Neuronal stem cell (in vitro differentiated cells): Measurements from ENCODE around the gene CNTROB.

Source experiments
- DNase-seq: peaks from one replicate; pipeline ENCODE4 v3.0.0-alpha.2; 2013; ENCODE audit warnings: low spot score
- H2AFZ ChIP-seq: one replicate; pipeline ENCODE4 v1.6.1; 2013; ENCODE audit warnings: mild to moderate bottlenecking, low read length, inconsistent platforms
- H2AK5ac ChIP-seq: 2 replicates; pipeline ENCODE4 v1.6.1; 2013; ENCODE audit warnings: low read depth, mild to moderate bottlenecking, inconsistent platforms, low read length, moderate library complexity, mixed read lengths
- H2BK120ac ChIP-seq: 2 replicates; pipeline ENCODE4 v1.6.1; 2013; ENCODE audit warnings: low read depth, mild to moderate bottlenecking, inconsistent platforms, low read length, moderate library complexity, mixed read lengths
- H2BK12ac ChIP-seq: one replicate; pipeline ENCODE4 v1.6.1; 2013; ENCODE audit warnings: low read length, inconsistent platforms
- H2BK15ac ChIP-seq: 2 replicates; pipeline ENCODE4 v1.6.1; 2013; ENCODE audit warnings: mild to moderate bottlenecking, low read length, inconsistent platforms, mixed read lengths
- H2BK5ac ChIP-seq: one replicate; pipeline ENCODE4 v1.6.1; 2013; ENCODE audit warnings: inconsistent platforms, mild to moderate bottlenecking, low read length, moderate library complexity
- H3K14ac ChIP-seq: one replicate; pipeline ENCODE4 v1.6.1; 2013; ENCODE audit warnings: low read length, inconsistent platforms
- H3K18ac ChIP-seq: 2 replicates; pipeline ENCODE4 v1.6.1; 2013; ENCODE audit warnings: low read length, inconsistent platforms
- H3K23ac ChIP-seq: 2 replicates; pipeline ENCODE4 v1.6.1; 2013; ENCODE audit warnings: low read depth, mild to moderate bottlenecking, mixed read lengths, low read length, inconsistent platforms; ENCODE audit not compliant: poor library complexity
- H3K27ac ChIP-seq: replicated peaks from 3 replicates; pipeline ENCODE4 v1.5.1; 2013; ENCODE audit warnings: low read length, inconsistent platforms
- H3K27me3 ChIP-seq, 3 experiments: 2 replicates each; pipeline ENCODE4 v1.6.1; 2013; ENCODE audit warnings: low read length in 3 of 3, mild to moderate bottlenecking in 2 of 3, inconsistent platforms in 1 of 3, low read depth in 1 of 3, mixed read lengths in 1 of 3, moderate library complexity in 1 of 3; ENCODE audit not compliant: control insufficient read depth in 3 of 3, insufficient read depth in 3 of 3
- H3K36me3 ChIP-seq, 2 donors: replicated peaks in 1 of 2; 2 replicates each; pipeline ENCODE4 v1.6.1; 2013; ENCODE audit warnings: low read length in 2 of 2; ENCODE audit not compliant: control insufficient read depth in 2 of 2, insufficient read depth in 2 of 2
- H3K4ac ChIP-seq: 2 replicates; pipeline ENCODE4 v1.6.1; 2013; ENCODE audit warnings: inconsistent platforms, mild to moderate bottlenecking, low read length, moderate library complexity
- H3K4me1 ChIP-seq, 2 donors: 1 replicate in 1 of 2; 2 replicates in 1 of 2; pipeline ENCODE4 v1.6.1; 2013; ENCODE audit warnings: low read length in 2 of 2, low read depth in 1 of 2; ENCODE audit not compliant: control insufficient read depth in 2 of 2, insufficient read depth in 1 of 2
- H3K4me2 ChIP-seq: one replicate; pipeline ENCODE4 v1.6.1; 2013; ENCODE audit warnings: mild to moderate bottlenecking, low read length, inconsistent platforms; ENCODE audit not compliant: insufficient read depth, poor library complexity, severe bottlenecking
- H3K4me3 ChIP-seq, 2 donors: 2 replicates each; pipeline ENCODE4 v1.5.1; 2013; ENCODE audit warnings: low read length in 2 of 2, mild to moderate bottlenecking in 2 of 2, inconsistent platforms in 1 of 2, moderate library complexity in 1 of 2
- H3K79me1 ChIP-seq: one replicate; pipeline ENCODE4 v1.6.1; 2013; ENCODE audit warnings: low read depth, mild to moderate bottlenecking, inconsistent platforms, low read length, moderate library complexity
- H3K9ac ChIP-seq: one replicate; pipeline ENCODE4 v1.6.1; 2013; ENCODE audit warnings: mild to moderate bottlenecking, low read depth, low read length, inconsistent platforms; ENCODE audit not compliant: poor library complexity
- H3K9me3 ChIP-seq, 2 donors: replicated peaks in 1 of 2; 2 replicates each; pipeline versions ENCODE3 to v1.6.1; 2013; ENCODE audit warnings: low read length in 2 of 2, mild to moderate bottlenecking in 2 of 2, inconsistent platforms in 1 of 2, low read depth in 1 of 2, mixed read lengths in 1 of 2, moderate library complexity in 1 of 2; ENCODE audit not compliant: control insufficient read depth in 2 of 2, insufficient read depth in 1 of 2
- H4K8ac ChIP-seq: one replicate; pipeline ENCODE4 v1.6.1; 2013; ENCODE audit warnings: low read depth, mild to moderate bottlenecking, inconsistent platforms, low read length, moderate library complexity
- H4K91ac ChIP-seq: one replicate; pipeline ENCODE4 v1.6.1; 2013; ENCODE audit warnings: low read length, low read depth, mild to moderate bottlenecking, inconsistent platforms; ENCODE audit not compliant: poor library complexity
- WGBS, 2 donors: extraction: QIAGEN DNeasy Blood & Tissue Kit; methylation state at CpG; one replicate each; pipeline ENCODE4 v1.1.7; 2013; ENCODE audit warnings: missing lambda C conversion rate in 2 of 2, mixed read lengths in 1 of 2; ENCODE audit not compliant: insufficient read length in 2 of 2, insufficient replicate concordance in 1 of 2; ENCODE audit errors: extremely low coverage in 2 of 2; 5-methylcytosine and 5-hydroxymethylcytosine counted together

CNTROB gene

DNA sequence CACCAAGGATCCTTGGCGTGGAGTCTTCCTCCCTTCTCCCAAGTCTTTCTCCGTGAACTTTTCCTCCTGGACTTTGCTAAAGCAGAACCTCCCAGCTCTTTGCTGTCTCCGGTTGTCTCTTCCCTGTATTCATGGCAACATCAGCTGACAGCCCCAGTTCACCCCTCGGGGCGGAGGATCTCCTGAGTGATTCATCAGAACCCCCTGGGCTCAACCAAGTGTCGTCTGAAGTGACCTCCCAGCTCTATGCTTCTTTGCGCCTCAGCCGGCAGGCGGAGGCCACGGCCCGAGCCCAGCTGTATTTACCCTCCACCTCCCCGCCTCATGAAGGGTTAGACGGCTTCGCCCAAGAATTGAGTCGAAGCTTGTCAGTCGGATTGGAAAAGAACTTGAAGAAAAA is 943 bp downstream of the CNTROB start:
- no peak overlapping the region for H2BK120ac ChIP-seq
- no peak overlapping the region for H2AK5ac ChIP-seq
- no peak overlapping the region for H2BK5ac ChIP-seq
- H3K27ac ChIP-seq, result no peak overlapping the region
- peaks cover 13 to 40% of the 10 kb centered on the region in 2 donors for H3K36me3 ChIP-seq
- no peak for DNase-seq
- no peak overlapping the region for H3K4ac ChIP-seq
- H3K4me3 ChIP-seq, result peak overlapping the region; percentile 90 to 97
- no peak overlapping the region for H3K14ac ChIP-seq
- peak overlapping the region; percentile 92 for H3K4me2 ChIP-seq
- peak overlapping the region; percentile 95 for H2AFZ ChIP-seq
- no CpG with 5 or more reads among the region's 16 CpGs for WGBS, 2 donors
- no peak overlapping the region for H2BK12ac ChIP-seq
- H4K8ac ChIP-seq, result no peak overlapping the region
- no peak overlapping the region for H4K91ac ChIP-seq
- H3K18ac ChIP-seq, result no peak overlapping the region
- H3K27me3 ChIP-seq, result peaks cover 0 to 12% (median 0%) of the 10 kb centered on the region in 3 experiments
- H3K23ac ChIP-seq, result no peak overlapping the region
- no peak overlapping the region for H2BK15ac ChIP-seq
- H3K4me1 ChIP-seq, result peaks cover 13 to 15% of the 10 kb centered on the region in 2 donors
- H3K9ac ChIP-seq, result no peak overlapping the region
- H3K79me1 ChIP-seq, result peaks cover 2% of the 10 kb centered on the region
- H3K9me3 ChIP-seq, result no peaks in the 10 kb centered on the region

DNA sequence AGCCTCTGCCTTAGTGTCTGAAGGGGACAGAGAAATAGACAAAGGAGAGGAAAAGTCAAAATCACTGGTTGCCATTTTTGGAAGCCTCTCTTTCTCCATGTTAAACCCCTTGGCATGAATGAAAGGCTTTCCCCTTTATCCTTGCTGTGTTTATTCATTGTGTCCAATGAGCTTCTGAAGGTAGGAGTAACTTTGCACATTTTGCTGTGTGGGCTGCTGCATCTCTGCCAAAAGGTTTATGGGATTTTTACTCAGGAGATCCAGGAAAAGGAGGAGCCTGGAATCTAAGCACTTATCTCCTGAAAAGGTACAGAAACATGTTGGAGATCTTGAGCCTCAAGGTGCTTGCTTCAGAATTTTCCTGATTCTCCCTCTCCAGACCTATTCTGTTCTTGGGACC is 3.9 kb downstream of the CNTROB start:
- no peak overlapping the region for H2BK120ac ChIP-seq
- H3K4me3 ChIP-seq, result no peak overlapping the region
- H3K4me1 ChIP-seq, result peaks cover 9 to 13% of the 10 kb centered on the region in 2 donors
- H3K27ac ChIP-seq, result no peak overlapping the region
- H3K4me2 ChIP-seq, result no peak overlapping the region
- no peak overlapping the region for H3K14ac ChIP-seq
- H4K8ac ChIP-seq, result no peak overlapping the region
- no peaks in the 10 kb centered on the region for H3K27me3 ChIP-seq
- no peak overlapping the region for H3K23ac ChIP-seq
- no peak overlapping the region for H4K91ac ChIP-seq
- peaks cover 4% of the 10 kb centered on the region for H3K79me1 ChIP-seq
- H2BK15ac ChIP-seq, result no peak overlapping the region
- no peak overlapping the region for H2BK5ac ChIP-seq
- no peak overlapping the region for H2BK12ac ChIP-seq
- peaks cover 29 to 65% of the 10 kb centered on the region in 2 donors for H3K36me3 ChIP-seq
- no peak overlapping the region for H3K4ac ChIP-seq
- no peak overlapping the region for H2AK5ac ChIP-seq
- no peak for DNase-seq
- no peak overlapping the region for H2AFZ ChIP-seq
- H3K9me3 ChIP-seq, result no peaks in the 10 kb centered on the region
- no peak overlapping the region for H3K18ac ChIP-seq
- no peak overlapping the region for H3K9ac ChIP-seq

DNA sequence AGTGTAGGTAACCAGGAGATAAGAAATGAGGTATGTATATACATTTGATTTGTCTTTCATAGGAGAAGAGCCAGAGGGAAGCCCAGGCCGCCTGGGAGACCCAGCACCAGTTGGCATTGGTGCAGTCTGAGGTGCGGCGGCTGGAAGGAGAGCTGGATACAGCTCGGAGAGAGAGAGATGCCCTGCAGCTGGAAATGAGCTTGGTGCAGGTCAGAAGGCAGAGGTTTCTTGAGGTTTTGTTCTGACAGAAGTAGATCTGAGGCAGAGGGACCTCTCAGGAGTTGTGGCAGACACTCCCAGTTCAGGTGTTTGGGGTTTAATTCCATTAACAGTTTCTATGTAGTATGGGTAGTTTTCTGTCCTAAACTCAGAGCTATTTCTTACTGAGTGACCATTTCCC is 8.0 kb downstream of the CNTROB start:
- no peak overlapping the region for H3K14ac ChIP-seq
- H4K91ac ChIP-seq, result no peak overlapping the region
- WGBS, 2 donors, result no CpG with 5 or more reads among the region's 4 CpGs
- H2BK12ac ChIP-seq, result no peak overlapping the region
- peaks cover 44 to 88% of the 10 kb centered on the region in 2 donors for H3K36me3 ChIP-seq
- no peak overlapping the region for H2AFZ ChIP-seq
- peaks cover 2% of the 10 kb centered on the region for H3K79me1 ChIP-seq
- H3K27me3 ChIP-seq, result no peaks in the 10 kb centered on the region
- no peak overlapping the region for H3K4me3 ChIP-seq
- H3K9me3 ChIP-seq, result no peaks in the 10 kb centered on the region
- no peak overlapping the region for H3K4me2 ChIP-seq
- H4K8ac ChIP-seq, result no peak overlapping the region
- H2AK5ac ChIP-seq, result no peak overlapping the region
- no peak overlapping the region for H2BK15ac ChIP-seq
- no peak overlapping the region for H2BK120ac ChIP-seq
- H3K27ac ChIP-seq, result no peak overlapping the region
- no peak for DNase-seq
- H3K9ac ChIP-seq, result no peak overlapping the region
- H3K4ac ChIP-seq, result no peak overlapping the region
- H3K18ac ChIP-seq, result no peak overlapping the region
- H2BK5ac ChIP-seq, result no peak overlapping the region
- no peak overlapping the region for H3K23ac ChIP-seq
- no peaks in the 10 kb centered on the region for H3K4me1 ChIP-seq

DNA sequence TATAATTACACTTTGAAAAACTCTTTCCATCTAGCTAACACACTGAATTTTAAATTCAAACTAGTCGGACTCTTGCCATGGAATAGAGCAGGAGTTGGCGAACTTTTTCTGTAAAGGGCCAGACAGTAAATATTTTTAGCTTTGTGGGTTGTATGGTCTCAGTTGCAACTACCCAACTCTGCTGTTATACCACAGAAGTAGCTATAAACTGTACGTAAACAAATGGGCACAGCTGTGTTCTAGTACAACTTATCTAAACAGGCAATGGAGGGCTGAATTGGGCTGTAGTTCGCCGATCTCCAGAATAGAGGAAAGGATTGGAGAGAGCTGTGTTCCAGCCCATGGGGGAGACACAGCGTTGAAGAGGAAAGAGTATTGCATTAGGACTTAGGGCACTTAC is 8.7 kb downstream of the CNTROB start:
- Histone ChIP-seq H2AK5ac (no peak overlapping the region), H3K9me3 (no peaks in the 10 kb centered on the region), H2BK120ac (no peak overlapping the region), H3K4ac (no peak overlapping the region), H3K4me3 (no peak overlapping the region), H3K27ac (no peak overlapping the region), H3K79me1 (peaks cover 2% of the 10 kb centered on the region), H3K27me3 (no peaks in the 10 kb centered on the region), H2BK12ac (no peak overlapping the region), H4K91ac (no peak overlapping the region), H2AFZ (no peak overlapping the region), H3K4me1 (no peaks in the 10 kb centered on the region), H3K23ac (no peak overlapping the region), H2BK5ac (no peak overlapping the region), H4K8ac (no peak overlapping the region), H3K4me2 (no peak overlapping the region), H2BK15ac (no peak overlapping the region), H3K36me3 (peaks cover 48 to 91% of the 10 kb centered on the region in 2 donors), H3K14ac (no peak overlapping the region), H3K18ac (no peak overlapping the region), H3K9ac (no peak overlapping the region)
- no CpG with 5 or more reads among the region's 6 CpGs for WGBS, 2 donors
- DNase-seq, result no peak
